Pericardium fibroblast (primary cell): ENCODE data around the gene TEX9. TPM values are rescaled to one million over a fixed set of nuclear protein-coding genes. Genes with fewer than 3 reads are reported as not detected.

Experiments used
- total RNA-seq: library from RNA; depleted of rRNA; stranded (reverse); fragments of >200 nt; gene quantifications from 2 replicates; pipeline ENCODE4 v1.2.3, GENCODE V29; 2015

The TEX9 gene
- 0.23 and 2.5 TPM in 2 replicates for total RNA-seq

GRCh38 chr15:56365075-56365711 is at the start of gene TEX9:
TSS of gene TEX9 (plus strand) at chr15:56365426. CDS start at chr15:56365451, 25 bp downstream.

GRCh38 chr15:56464893-56465520 is 99.8 kb downstream of the TEX9 start, which contains the start of gene MNS1:
TSS of gene MNS1 (minus strand) at chr15:56465137. CDS start at chr15:56464972, 165 bp downstream.

Other genes starting within 250 kb of the TEX9 start
- 5.3 and 6.4 TPM in 2 replicates for gene RFX7, start 121.5 kb upstream of the TEX9 start, total RNA-seq
- gene MNS1, start 99.7 kb downstream of the TEX9 start, total RNA-seq, result 1.1 and 1.7 TPM in 2 replicates